Keratinocyte (primary cell): ENCODE data around the gene PDCD6IP.

Experiments used
- CTCF ChIP-seq, 3 experiments: IDR thresholded peaks in 1 of 3; conservative IDR thresholded peaks in 1 of 3; optimal IDR thresholded peaks in 1 of 3; 2 replicates in 2 of 3; 3 replicates in 1 of 3; pipeline versions ENCODE3 to v1.5.1; 2011; ENCODE audit warnings: low read length in 3 of 3, mild to moderate bottlenecking in 3 of 3, moderate library complexity in 2 of 3, control low read depth in 1 of 3, inconsistent platforms in 1 of 3; ENCODE audit not compliant: insufficient read depth in 2 of 3; ENCODE audit errors: extremely low read depth in 1 of 3
- EZH2 ChIP-seq: IDR thresholded peaks from one replicate; pipeline ENCODE4 v1.6.1; 2012; ENCODE audit warnings: inconsistent platforms, mild to moderate bottlenecking, low read length, moderate library complexity

GRCh38 chr3:33909547-33909946 lies 111.1 kb downstream of the PDCD6IP start:
- no peak for TF ChIP-seq CTCF (optimal IDR thresholded peaks at IDR 0.05 in 1 of 3, IDR thresholded peaks at IDR 0.05 in 1 of 3, conservative IDR thresholded peaks at IDR 0.05 in 1 of 3; ENCODE audit: extremely low read depth in 1 of 3, insufficient read depth in 2 of 3, low read length in 3 of 3)
- TF ChIP-seq EZH2, result no peak
